Neuronal stem cell (in vitro differentiated cells): ENCODE data around the gene TXNDC5.

Experiments used
- DNase-seq: peaks from one replicate; pipeline ENCODE4 v3.0.0-alpha.2; 2013; ENCODE audit warnings: low spot score
- H2AFZ ChIP-seq: one replicate; pipeline ENCODE4 v1.6.1; 2013; ENCODE audit warnings: mild to moderate bottlenecking, low read length, inconsistent platforms
- H2AK5ac ChIP-seq: 2 replicates; pipeline ENCODE4 v1.6.1; 2013; ENCODE audit warnings: low read depth, mild to moderate bottlenecking, inconsistent platforms, low read length, moderate library complexity, mixed read lengths
- H2BK120ac ChIP-seq: 2 replicates; pipeline ENCODE4 v1.6.1; 2013; ENCODE audit warnings: low read depth, mild to moderate bottlenecking, inconsistent platforms, low read length, moderate library complexity, mixed read lengths
- H2BK12ac ChIP-seq: one replicate; pipeline ENCODE4 v1.6.1; 2013; ENCODE audit warnings: low read length, inconsistent platforms
- H2BK15ac ChIP-seq: 2 replicates; pipeline ENCODE4 v1.6.1; 2013; ENCODE audit warnings: mild to moderate bottlenecking, low read length, inconsistent platforms, mixed read lengths
- H2BK5ac ChIP-seq: one replicate; pipeline ENCODE4 v1.6.1; 2013; ENCODE audit warnings: inconsistent platforms, mild to moderate bottlenecking, low read length, moderate library complexity
- H3K14ac ChIP-seq: one replicate; pipeline ENCODE4 v1.6.1; 2013; ENCODE audit warnings: low read length, inconsistent platforms
- H3K18ac ChIP-seq: 2 replicates; pipeline ENCODE4 v1.6.1; 2013; ENCODE audit warnings: low read length, inconsistent platforms
- H3K23ac ChIP-seq: 2 replicates; pipeline ENCODE4 v1.6.1; 2013; ENCODE audit warnings: low read depth, mild to moderate bottlenecking, mixed read lengths, low read length, inconsistent platforms; ENCODE audit not compliant: poor library complexity
- H3K27ac ChIP-seq: replicated peaks from 3 replicates; pipeline ENCODE4 v1.5.1; 2013; ENCODE audit warnings: low read length, inconsistent platforms
- H3K27me3 ChIP-seq, 3 experiments: 2 replicates each; pipeline ENCODE4 v1.6.1; 2013; ENCODE audit warnings: low read length in 3 of 3, mild to moderate bottlenecking in 2 of 3, inconsistent platforms in 1 of 3, low read depth in 1 of 3, mixed read lengths in 1 of 3, moderate library complexity in 1 of 3; ENCODE audit not compliant: control insufficient read depth in 3 of 3, insufficient read depth in 3 of 3
- H3K36me3 ChIP-seq, 2 donors: replicated peaks in 1 of 2; 2 replicates each; pipeline ENCODE4 v1.6.1; 2013; ENCODE audit warnings: low read length in 2 of 2; ENCODE audit not compliant: control insufficient read depth in 2 of 2, insufficient read depth in 2 of 2
- H3K4ac ChIP-seq: 2 replicates; pipeline ENCODE4 v1.6.1; 2013; ENCODE audit warnings: inconsistent platforms, mild to moderate bottlenecking, low read length, moderate library complexity
- H3K4me1 ChIP-seq, 2 donors: 1 replicate in 1 of 2; 2 replicates in 1 of 2; pipeline ENCODE4 v1.6.1; 2013; ENCODE audit warnings: low read length in 2 of 2, low read depth in 1 of 2; ENCODE audit not compliant: control insufficient read depth in 2 of 2, insufficient read depth in 1 of 2
- H3K4me2 ChIP-seq: one replicate; pipeline ENCODE4 v1.6.1; 2013; ENCODE audit warnings: mild to moderate bottlenecking, low read length, inconsistent platforms; ENCODE audit not compliant: insufficient read depth, poor library complexity, severe bottlenecking
- H3K4me3 ChIP-seq, 2 donors: 2 replicates each; pipeline ENCODE4 v1.5.1; 2013; ENCODE audit warnings: low read length in 2 of 2, mild to moderate bottlenecking in 2 of 2, inconsistent platforms in 1 of 2, moderate library complexity in 1 of 2
- H3K79me1 ChIP-seq: one replicate; pipeline ENCODE4 v1.6.1; 2013; ENCODE audit warnings: low read depth, mild to moderate bottlenecking, inconsistent platforms, low read length, moderate library complexity
- H3K9ac ChIP-seq: one replicate; pipeline ENCODE4 v1.6.1; 2013; ENCODE audit warnings: mild to moderate bottlenecking, low read depth, low read length, inconsistent platforms; ENCODE audit not compliant: poor library complexity
- H3K9me3 ChIP-seq, 2 donors: replicated peaks in 1 of 2; 2 replicates each; pipeline versions ENCODE3 to v1.6.1; 2013; ENCODE audit warnings: low read length in 2 of 2, mild to moderate bottlenecking in 2 of 2, inconsistent platforms in 1 of 2, low read depth in 1 of 2, mixed read lengths in 1 of 2, moderate library complexity in 1 of 2; ENCODE audit not compliant: control insufficient read depth in 2 of 2, insufficient read depth in 1 of 2
- H4K8ac ChIP-seq: one replicate; pipeline ENCODE4 v1.6.1; 2013; ENCODE audit warnings: low read depth, mild to moderate bottlenecking, inconsistent platforms, low read length, moderate library complexity
- H4K91ac ChIP-seq: one replicate; pipeline ENCODE4 v1.6.1; 2013; ENCODE audit warnings: low read length, low read depth, mild to moderate bottlenecking, inconsistent platforms; ENCODE audit not compliant: poor library complexity
- WGBS, 2 donors: extraction: QIAGEN DNeasy Blood & Tissue Kit; methylation state at CpG; one replicate each; pipeline ENCODE4 v1.1.7; 2013; ENCODE audit warnings: missing lambda C conversion rate in 2 of 2, mixed read lengths in 1 of 2; ENCODE audit not compliant: insufficient read length in 2 of 2, insufficient replicate concordance in 1 of 2; ENCODE audit errors: extremely low coverage in 2 of 2; 5-methylcytosine and 5-hydroxymethylcytosine counted together

TXNDC5 gene

GRCh38 chr6:7888587-7889357, 21.8 kb downstream of the TXNDC5 start:
- peaks cover 62 to 99% of the 10 kb centered on the region in 2 donors for H3K36me3 ChIP-seq
- no CpG with 5 or more reads among the region's 25 CpGs for WGBS, 2 donors
- H3K18ac ChIP-seq: no peak overlapping the region

GRCh38 chr6:7887278-7887991, 23.2 kb downstream of the TXNDC5 start:
- Histone ChIP-seq H3K79me1 (no peaks in the 10 kb centered on the region), H3K27me3 (no peaks in the 10 kb centered on the region), H4K91ac (no peak overlapping the region), H2AFZ (no peak overlapping the region), H3K36me3 (peaks cover 62 to 99% of the 10 kb centered on the region in 2 donors), H3K27ac (no peak overlapping the region), H3K4me3 (no peak overlapping the region), H2BK15ac (no peak overlapping the region), H3K4ac (no peak overlapping the region), H3K4me2 (no peak overlapping the region), H3K18ac (no peak overlapping the region), H3K4me1 (no peaks in the 10 kb centered on the region), H3K23ac (no peak overlapping the region), H4K8ac (no peak overlapping the region), H2AK5ac (no peak overlapping the region), H2BK12ac (no peak overlapping the region), H3K9me3 (no peaks in the 10 kb centered on the region), H3K9ac (no peak overlapping the region), H2BK5ac (no peak overlapping the region), H3K14ac (no peak overlapping the region), H2BK120ac (no peak overlapping the region)
- no peak for DNase-seq
- no CpG with 5 or more reads among the region's 21 CpGs for WGBS, 2 donors

More at GRCh38 chr6:7888587-7889357, 21.8 kb downstream of the TXNDC5 start:
- no peak overlapping the region for H2BK5ac ChIP-seq
- no peak overlapping the region for H2BK15ac ChIP-seq
- no peak overlapping the region for H2AK5ac ChIP-seq
- H3K4ac ChIP-seq: no peak overlapping the region
- no peak overlapping the region for H3K9ac ChIP-seq
- no peak overlapping the region for H2BK12ac ChIP-seq
- H4K91ac ChIP-seq: no peak overlapping the region
- H3K27me3 ChIP-seq: no peaks in the 10 kb centered on the region
- no peak overlapping the region for H2AFZ ChIP-seq
- H4K8ac ChIP-seq: no peak overlapping the region
- no peak overlapping the region for H2BK120ac ChIP-seq
- H3K14ac ChIP-seq: no peak overlapping the region
- H3K9me3 ChIP-seq: no peaks in the 10 kb centered on the region
- H3K4me3 ChIP-seq: no peak overlapping the region
- no peaks in the 10 kb centered on the region for H3K79me1 ChIP-seq
- H3K27ac ChIP-seq: no peak overlapping the region
- H3K4me2 ChIP-seq: no peak overlapping the region
- no peak for DNase-seq
- no peaks in the 10 kb centered on the region for H3K4me1 ChIP-seq
- no peak overlapping the region for H3K23ac ChIP-seq

GRCh38 chr6:7886132-7886531, 24.5 kb downstream of the TXNDC5 start:
- H3K27ac ChIP-seq: no peak overlapping the region
- no peak for DNase-seq
- WGBS, 2 donors: no CpG with 5 or more reads among the region's 3 CpGs
- no peak overlapping the region for H2AFZ ChIP-seq
- H3K27me3 ChIP-seq: no peaks in the 10 kb centered on the region
- no peak overlapping the region for H3K4me2 ChIP-seq
- no peaks in the 10 kb centered on the region for H3K4me1 ChIP-seq
- no peak overlapping the region for H4K91ac ChIP-seq
- no peak overlapping the region for H3K9ac ChIP-seq
- no peak overlapping the region for H4K8ac ChIP-seq
- H2BK15ac ChIP-seq: no peak overlapping the region
- H2BK5ac ChIP-seq: no peak overlapping the region
- H3K4me3 ChIP-seq: no peak overlapping the region
- no peak overlapping the region for H3K18ac ChIP-seq
- H3K36me3 ChIP-seq: peaks cover 65 to 99% of the 10 kb centered on the region in 2 donors
- H3K4ac ChIP-seq: no peak overlapping the region
- no peaks in the 10 kb centered on the region for H3K9me3 ChIP-seq
- H3K23ac ChIP-seq: no peak overlapping the region
- H2BK12ac ChIP-seq: no peak overlapping the region
- no peak overlapping the region for H3K14ac ChIP-seq
- no peak overlapping the region for H2AK5ac ChIP-seq
- no peaks in the 10 kb centered on the region for H3K79me1 ChIP-seq
- no peak overlapping the region for H2BK120ac ChIP-seq

- H2BK120ac ChIP-seq: no peak overlapping the region
- H4K91ac ChIP-seq: no peak overlapping the region
- H4K8ac ChIP-seq: no peak overlapping the region
- H3K4me3 ChIP-seq: no peak overlapping the region
- H3K4me2 ChIP-seq: no peak overlapping the region
- H3K14ac ChIP-seq: no peak overlapping the region
- no peak overlapping the region for H3K23ac ChIP-seq
- no peak overlapping the region for H2AK5ac ChIP-seq
- H2AFZ ChIP-seq: no peak overlapping the region
- H3K18ac ChIP-seq: no peak overlapping the region
- no peaks in the 10 kb centered on the region for H3K9me3 ChIP-seq
- no peak overlapping the region for H3K9ac ChIP-seq
- no peak overlapping the region for H3K4ac ChIP-seq
- H3K27me3 ChIP-seq: no peaks in the 10 kb centered on the region
- WGBS, 2 donors: no CpG with 5 or more reads among the region's 8 CpGs
- H3K27ac ChIP-seq: no peak overlapping the region
- no peak overlapping the region for H2BK12ac ChIP-seq
- peaks cover 51 to 82% of the 10 kb centered on the region in 2 donors for H3K36me3 ChIP-seq
- H3K79me1 ChIP-seq: no peaks in the 10 kb centered on the region
- H2BK5ac ChIP-seq: no peak overlapping the region
- no peak for DNase-seq
- no peaks in the 10 kb centered on the region for H3K4me1 ChIP-seq
- H2BK15ac ChIP-seq: no peak overlapping the region
Observed at GRCh38 chr6:7883381-7883780, 27.2 kb downstream of the TXNDC5 start.
